NCI-H2107 treated with DMSO at 0.1 percent for 48 hours (cell line): ENCODE results near the gene COLEC11.
"Not testable (repeated sequence)": the region's sequence is repeated elsewhere in the genome, so short reads cannot be mapped to it uniquely, and the experiment has no call there.

Source experiments
- DNase-seq: peaks from one replicate; lab custom pipeline; 2025; ENCODE audit not compliant: unreplicated experiment; lab: John Stamatoyannopoulos, UW

Gene COLEC11

DNA sequence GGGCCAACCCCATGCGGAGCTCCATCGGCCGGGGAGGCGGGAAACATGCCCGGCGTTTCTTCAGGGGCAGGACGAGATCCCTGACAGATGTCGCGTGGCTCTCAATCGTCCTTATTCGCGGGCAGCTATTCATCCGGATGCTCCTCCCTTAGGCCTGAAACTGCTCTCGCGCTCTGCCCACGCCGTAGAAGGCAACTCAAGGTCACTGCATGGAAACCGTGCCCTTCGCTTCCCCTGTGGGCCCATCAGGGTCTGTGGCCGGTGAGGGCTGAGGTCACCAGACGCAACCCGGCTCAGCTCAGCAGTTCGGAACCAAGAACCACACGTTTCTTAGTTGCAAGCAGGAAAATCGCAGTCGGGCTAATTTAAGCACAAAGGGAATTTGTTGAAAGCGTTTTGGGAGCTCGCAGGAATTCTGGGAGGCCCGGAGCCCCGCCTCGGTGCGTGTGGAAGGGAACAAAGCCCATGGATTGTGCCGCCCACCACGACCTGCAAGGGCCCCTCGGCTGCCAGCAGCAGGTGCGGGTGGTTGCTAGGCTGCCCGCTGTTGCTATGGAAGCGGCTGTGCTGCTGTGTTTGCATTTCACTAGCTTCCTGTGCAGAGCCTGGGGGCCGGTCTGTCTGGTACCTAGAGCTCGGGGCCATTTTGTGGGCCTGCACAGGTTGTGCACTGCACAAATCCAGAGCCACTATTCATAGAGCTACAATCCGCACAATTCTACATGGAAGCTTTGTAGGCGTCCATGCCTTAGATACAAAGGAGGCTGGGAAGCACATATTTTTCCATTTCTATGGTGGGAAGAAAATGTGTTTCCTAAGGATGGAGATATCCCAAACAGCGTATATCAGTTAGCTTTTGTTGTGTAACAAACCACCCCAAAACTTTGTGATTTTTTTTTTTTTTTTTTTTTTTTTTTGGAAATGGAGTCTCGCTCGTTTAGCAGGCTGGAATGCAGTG, 57.1 kb downstream of the COLEC11 start:
- DNase-seq = peak; percentile 70

DNA sequence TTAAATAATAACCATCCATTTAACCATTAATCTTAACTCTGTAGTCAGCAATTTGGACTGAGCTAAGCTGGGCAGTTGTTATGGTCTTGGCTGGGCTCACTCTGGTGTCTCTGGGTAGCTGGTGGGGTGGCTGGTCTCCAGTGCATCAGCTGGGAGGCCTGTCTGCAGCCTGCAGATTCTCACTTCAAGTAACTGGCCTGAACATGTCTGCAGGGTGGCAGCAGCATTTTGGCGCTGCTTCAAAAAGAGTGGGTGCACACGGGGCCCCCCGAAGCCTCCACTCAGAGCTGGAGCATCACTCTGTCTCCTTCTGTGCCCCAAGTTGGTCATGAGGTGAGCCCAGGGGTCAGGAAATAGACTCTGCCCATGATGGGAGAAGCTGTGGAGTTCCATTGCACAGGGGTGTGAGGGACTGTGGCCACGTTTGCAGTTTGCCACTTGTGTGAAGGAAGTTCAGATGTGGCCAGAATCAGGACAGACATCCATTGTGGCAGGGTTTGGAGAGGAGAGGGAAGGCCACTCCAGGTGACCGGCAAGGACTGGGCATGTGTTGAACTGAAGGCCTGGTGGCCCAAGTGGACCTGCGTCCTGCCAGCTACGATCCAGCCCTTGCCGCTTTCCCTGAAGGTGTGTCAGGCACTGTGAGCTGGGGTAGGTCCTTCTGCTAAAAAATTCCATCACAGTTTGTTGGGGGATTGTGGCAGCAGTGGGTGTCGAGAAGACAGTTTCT, 58.1 kb downstream of the COLEC11 start:
- no peak for DNase-seq

- no peak for DNase-seq
Observed at GRCh38 chr2:3654011-3654410, 59.1 kb downstream of the COLEC11 start.

- DNase-seq = no peak
Observed at GRCh38 chr2:3654531-3655225, 59.8 kb downstream of the COLEC11 start.

DNA sequence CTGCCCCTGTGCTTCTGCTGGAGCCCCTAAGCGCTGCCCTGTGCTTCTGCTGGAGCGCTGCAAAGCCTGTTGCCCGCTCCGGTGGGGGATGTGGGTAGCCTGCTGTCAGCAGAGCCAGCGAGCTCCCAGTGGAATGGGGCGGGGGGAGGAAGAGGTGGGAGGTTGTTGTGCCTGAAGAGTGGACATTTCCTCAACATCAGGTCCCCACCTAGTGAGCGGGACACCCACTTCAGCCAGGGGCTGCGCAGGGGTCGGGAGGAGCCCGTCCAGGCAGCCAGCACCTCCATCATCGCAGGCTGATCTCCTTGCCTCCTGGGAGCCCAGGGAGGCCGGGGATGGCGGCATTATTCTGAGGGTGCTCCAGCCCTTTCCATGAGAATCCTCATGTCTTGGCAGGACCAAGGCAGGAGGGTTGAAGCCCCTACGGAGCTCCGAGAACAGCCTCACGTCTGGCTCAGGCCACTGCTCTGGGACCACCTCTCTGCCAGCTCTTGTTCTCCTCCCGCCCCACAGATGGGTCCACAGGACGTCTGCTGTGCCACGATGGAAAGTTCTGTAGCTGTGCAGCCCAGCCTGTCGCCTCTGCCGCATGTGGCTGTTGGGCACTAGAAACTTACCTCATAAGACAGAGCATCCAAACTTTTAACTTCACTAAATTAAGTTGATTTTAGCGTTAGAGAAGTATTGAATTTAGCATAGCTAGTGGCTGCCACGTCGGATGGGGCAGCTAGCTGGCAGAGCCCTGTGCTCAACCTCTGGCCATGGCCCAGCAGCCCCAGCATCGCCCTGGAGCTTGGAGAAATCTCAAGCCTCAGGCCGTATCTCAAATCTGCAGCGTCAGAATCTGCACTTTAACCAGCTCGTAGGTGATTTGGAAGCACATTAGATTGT, 61.2 kb downstream of the COLEC11 start:
- no peak for DNase-seq

- DNase-seq = no peak
Observed at GRCh38 chr2:3656762-3657721, 62.1 kb downstream of the COLEC11 start.

DNA sequence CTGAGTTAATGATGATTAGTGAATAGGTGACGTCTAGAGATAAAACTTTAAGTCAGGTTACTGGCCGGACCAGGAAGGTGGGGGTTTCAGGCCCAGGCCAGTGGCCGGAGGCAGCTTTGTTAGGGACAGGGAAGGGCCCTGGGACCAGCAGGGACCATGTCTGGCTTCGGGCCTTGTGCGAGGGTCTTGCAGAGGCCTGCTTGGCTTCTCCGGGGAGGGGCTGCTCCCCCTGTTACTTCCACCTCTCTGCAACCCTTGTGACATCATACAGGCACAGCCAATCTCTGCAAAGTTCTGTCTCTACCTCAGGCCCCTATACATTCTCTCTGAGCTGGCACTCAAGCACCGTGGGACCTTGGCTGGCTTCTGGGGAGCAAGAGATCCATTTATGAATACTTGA, 63.0 kb downstream of the COLEC11 start, which contains the start of gene ALLC:
ALLC (plus strand) TSS at position 320 of the 400 bp plus-strand sequence. CDS start 12,958 bp downstream, outside the sequence.
- DNase-seq = no peak

DNA sequence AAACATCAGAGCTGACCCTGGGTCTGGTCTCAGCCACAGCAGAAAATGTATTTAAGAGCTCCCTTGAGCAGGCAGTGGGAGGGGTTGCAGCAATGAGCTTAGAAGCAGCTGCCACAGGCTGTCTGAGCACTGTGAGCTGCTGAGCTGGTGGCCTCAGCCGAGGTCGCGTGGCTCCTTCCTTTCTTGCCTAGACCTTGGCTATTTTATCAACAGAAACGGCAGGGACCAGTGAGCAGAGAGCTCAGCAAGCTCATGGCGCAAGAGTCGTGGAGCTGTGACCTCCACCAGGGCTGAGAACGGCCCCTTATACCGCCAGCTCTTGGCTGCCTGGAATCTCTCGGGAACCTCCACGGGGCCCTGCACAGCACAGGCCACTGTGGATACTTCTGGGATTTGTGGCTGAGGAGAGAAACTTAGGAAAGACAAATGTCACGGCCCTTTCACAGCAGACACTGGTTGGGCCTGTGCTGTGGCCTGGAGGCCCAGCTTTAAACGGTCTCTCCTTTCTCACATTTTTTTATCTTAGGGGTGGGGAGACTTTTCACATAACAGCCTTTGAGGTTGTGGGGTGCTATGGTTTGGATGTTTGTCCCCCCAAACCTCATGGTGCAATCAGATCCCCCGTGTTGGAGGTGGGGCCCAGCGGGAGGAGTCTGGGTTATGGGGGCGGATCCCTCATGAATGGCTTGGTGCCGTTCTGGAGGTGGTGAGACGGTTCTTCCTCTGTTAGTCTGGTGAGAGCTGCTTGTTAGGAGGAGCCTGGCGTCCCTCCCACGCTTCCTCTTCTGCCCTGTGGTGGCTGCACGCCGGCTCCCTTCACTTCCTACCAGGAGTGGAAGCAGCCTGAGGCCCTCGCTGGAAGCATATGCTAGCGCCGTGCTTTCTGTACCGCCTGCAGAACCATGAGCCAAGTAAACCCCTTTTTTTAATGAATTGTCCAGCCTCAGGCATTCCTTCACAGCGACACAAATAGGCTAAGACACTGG, 64.8 kb downstream of the COLEC11 start:
- no peak for DNase-seq

GRCh38 chr2:3660640-3661039, 65.7 kb downstream of the COLEC11 start:
- DNase-seq = not testable (repeated sequence)

- no peak for DNase-seq
Observed at GRCh38 chr2:3661149-3661660, 66.3 kb downstream of the COLEC11 start.

- no peak for DNase-seq
Observed at GRCh38 chr2:3662239-3662638, 67.3 kb downstream of the COLEC11 start.

GRCh38 chr2:3664118-3664517, 69.2 kb downstream of the COLEC11 start:
- DNase-seq = no peak

GRCh38 chr2:3664925-3665324, 70.0 kb downstream of the COLEC11 start:
- no peak for DNase-seq

- no peak for DNase-seq
Observed at GRCh38 chr2:3665886-3666612, 71.1 kb downstream of the COLEC11 start.

- DNase-seq = no peak
Observed at GRCh38 chr2:3666613-3666975, 71.7 kb downstream of the COLEC11 start.

DNA sequence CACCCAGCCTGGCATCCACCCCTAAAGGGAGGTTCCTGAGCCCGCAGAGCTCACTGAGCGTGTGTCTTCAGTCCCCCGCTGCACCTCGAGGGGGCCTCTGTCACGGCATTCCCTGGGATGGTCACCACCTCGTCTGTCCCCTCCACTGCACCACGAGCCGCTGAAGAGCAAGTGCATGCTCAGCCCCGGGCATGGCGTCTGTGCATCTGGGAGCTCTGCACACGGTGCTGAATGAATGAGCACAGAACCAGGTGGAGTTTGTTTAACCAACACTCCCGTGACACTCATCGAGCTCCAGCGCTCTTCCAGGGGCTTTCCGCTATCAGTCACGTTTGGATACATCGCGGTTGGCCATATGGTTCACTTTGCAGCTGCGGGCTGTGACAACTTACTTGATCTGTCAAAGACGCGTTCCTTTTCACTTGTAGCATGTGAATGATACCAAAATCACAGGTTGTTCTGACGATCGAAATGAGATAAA, 72.3 kb downstream of the COLEC11 start:
- DNase-seq = no peak

- DNase-seq = no peak
Observed at GRCh38 chr2:3669656-3670055, 74.7 kb downstream of the COLEC11 start.
